Measurements from ENCODE around the gene GLDC. TPM values are rescaled to one million over a fixed set of nuclear protein-coding genes. Genes with fewer than 3 reads are reported as not detected.
"Not testable (repeated sequence)": the region's sequence is repeated elsewhere in the genome, so short reads cannot be mapped to it uniquely, and the experiment has no call there.

GLDC gene
- total RNA-seq, 2 donors from 2014 or later: not detected

DNA sequence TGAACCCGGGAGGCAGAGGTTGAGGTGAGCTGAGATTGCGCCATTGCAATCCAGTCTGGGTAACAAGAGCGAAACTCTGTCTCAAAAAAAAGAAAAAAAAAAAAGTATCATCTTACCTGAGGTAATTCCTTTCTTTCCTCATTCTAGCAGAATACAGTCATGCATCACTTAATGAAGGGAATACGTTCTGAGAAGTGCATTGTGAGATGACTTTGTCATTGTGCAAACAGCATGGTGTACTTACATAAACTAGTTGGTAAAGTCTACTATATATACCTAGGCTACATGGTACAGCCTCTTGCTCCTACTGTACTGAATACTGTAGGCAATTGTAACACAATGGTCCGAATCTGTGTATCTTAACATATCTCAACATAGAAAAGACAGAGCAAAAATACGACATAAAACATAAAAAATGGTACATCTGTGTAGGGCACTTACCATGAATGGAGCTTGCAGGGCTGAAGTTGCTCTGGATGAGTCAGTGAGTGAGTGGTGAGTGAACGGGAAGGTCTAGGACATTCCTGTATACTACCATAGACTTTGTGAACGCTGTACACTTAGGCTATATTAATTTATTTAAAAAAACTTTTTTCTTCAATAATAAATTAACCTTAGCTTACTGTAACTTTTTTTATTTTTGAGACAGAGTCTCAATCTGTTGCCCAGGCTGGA, 100.4 kb downstream of the GLDC start:
- H3K27ac ChIP-seq: no peak overlapping the region
- intact Hi-C loops (cut with DNase I): no loop called here
- no peak for ATAC-seq

DNA sequence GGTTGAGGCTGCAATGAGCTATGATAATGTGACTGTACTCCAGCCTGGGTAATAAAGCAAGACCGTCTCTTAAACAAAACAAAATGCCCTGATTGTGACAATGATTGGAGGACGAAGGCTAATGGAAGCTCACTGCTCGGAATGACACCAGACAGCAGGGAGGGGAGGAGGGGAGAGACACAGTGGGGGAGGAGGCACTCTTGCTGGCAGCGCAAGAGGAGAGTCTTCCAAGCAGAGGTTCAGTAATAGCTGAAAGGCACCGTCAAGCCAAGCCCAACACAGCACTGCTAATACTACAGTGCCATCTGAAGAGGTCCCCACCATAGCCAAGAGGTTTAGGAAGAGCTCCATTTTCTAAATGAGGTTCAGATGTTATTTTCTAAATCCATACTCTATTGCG, 102.3 kb downstream of the GLDC start:
- 61 to 66% methylated on average over 6 of the region's 6 CpGs for WGBS, 2 donors
- DNase-seq (no peak), ATAC-seq (no peak)
- Histone ChIP-seq H3K27ac (no peak overlapping the region), H3K9me3 (no peaks in the 10 kb centered on the region), H3K27me3 (no peaks in the 10 kb centered on the region), H3K36me3 (replicated peaks in 1 of 2; ENCODE audit: insufficient read depth in 1 of 2, low read depth in 2 of 2) (no peaks in the 10 kb centered on the region), H3K4me3 (no peak overlapping the region), H3K4me1 (no peaks in the 10 kb centered on the region)
- TF ChIP-seq, protein P1, sequence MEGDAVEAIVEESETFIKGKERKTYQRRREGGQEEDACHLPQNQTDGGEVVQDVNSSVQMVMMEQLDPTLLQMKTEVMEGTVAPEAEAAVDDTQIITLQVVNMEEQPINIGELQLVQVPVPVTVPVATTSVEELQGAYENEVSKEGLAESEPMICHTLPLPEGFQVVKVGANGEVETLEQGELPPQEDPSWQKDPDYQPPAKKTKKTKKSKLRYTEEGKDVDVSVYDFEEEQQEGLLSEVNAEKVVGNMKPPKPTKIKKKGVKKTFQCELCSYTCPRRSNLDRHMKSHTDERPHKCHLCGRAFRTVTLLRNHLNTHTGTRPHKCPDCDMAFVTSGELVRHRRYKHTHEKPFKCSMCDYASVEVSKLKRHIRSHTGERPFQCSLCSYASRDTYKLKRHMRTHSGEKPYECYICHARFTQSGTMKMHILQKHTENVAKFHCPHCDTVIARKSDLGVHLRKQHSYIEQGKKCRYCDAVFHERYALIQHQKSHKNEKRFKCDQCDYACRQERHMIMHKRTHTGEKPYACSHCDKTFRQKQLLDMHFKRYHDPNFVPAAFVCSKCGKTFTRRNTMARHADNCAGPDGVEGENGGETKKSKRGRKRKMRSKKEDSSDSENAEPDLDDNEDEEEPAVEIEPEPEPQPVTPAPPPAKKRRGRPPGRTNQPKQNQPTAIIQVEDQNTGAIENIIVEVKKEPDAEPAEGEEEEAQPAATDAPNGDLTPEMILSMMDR (IDR thresholded peaks at IDR 0.05): no peak
- no peak for TF ChIP-seq POLR2A (IDR thresholded peaks at IDR 0.05)
- intact Hi-C loops (cut with DNase I): no loop called here

More for the DNA sequence above, 100.4 kb downstream of the GLDC start:
- 85 to 91% methylated on average over 8 of the region's 8 CpGs for WGBS, 2 donors
- Histone ChIP-seq H3K9me3 (no peaks in the 10 kb centered on the region), H3K4me3 (no peak overlapping the region), H3K36me3 (replicated peaks in 1 of 2; ENCODE audit: insufficient read depth in 1 of 2, low read depth in 2 of 2) (no peaks in the 10 kb centered on the region), H3K27me3 (no peaks in the 10 kb centered on the region), H3K4me1 (no peaks in the 10 kb centered on the region)
- TF ChIP-seq POLR2A (IDR thresholded peaks at IDR 0.05): no peak
- TF ChIP-seq, protein P1 (IDR thresholded peaks at IDR 0.05): no peak
- no peak for DNase-seq

DNA sequence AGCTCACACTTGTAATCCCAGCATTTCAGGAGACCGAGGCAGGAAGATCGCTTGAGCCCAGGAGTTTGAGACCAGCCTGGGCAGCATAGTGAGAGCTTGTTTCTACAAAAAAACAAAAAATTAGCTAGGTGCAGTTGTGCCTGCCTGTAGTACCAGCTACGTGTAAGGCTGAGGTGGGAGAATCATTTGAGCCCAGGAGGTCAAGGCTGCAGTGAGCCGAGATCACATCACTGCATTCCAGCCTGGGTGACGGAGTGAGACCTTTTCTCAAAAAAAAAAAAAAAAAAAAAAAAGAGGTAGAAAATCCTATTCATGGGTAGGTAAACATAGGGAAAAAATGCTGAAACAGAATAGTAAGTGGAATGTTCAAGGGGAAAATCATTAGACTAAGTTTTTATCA, 102.9 kb downstream of the GLDC start:
- H3K9me3 ChIP-seq; H3K27ac ChIP-seq; H3K27me3 ChIP-seq; H3K4me3 ChIP-seq; H3K4me1 ChIP-seq; DNase-seq; H3K36me3 ChIP-seq (replicated peaks in 1 of 2; ENCODE audit: insufficient read depth in 1 of 2, low read depth in 2 of 2); intact Hi-C loops (cut with DNase I); ATAC-seq: not testable (repeated sequence)
- 77 to 78% methylated on average over 5 of the region's 5 CpGs for WGBS, 2 donors

DNA sequence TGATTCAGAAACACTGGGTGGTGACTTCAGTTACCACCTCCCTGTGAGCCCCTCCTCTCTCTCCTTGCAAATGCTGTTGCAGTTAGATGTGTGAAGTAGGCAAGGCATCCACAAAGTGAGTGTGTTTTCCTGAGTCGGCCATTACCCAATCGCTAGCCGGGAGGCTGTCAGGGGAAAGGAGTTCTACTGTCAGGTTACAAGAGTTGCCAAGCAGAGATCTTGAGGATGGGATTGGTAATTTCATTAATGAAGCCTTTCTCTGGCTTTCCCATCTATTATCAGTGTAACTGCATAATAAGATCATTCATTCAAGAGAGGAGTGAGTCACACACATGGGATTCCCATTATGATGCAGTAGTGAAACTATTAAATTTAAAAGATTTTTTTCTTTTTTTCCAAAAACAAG, 106.9 kb downstream of the GLDC start:
- Histone ChIP-seq H3K4me1 (no peaks in the 10 kb centered on the region), H3K27ac (no peak overlapping the region), H3K27me3 (no peaks in the 10 kb centered on the region), H3K36me3 (replicated peaks in 1 of 2; ENCODE audit: insufficient read depth in 1 of 2, low read depth in 2 of 2) (no peaks in the 10 kb centered on the region), H3K9me3 (no peaks in the 10 kb centered on the region), H3K4me3 (no peak overlapping the region)
- 66 to 80% methylated on average over 3 of the region's 3 CpGs for WGBS, 2 donors
- no peak for TF ChIP-seq POLR2A (IDR thresholded peaks at IDR 0.05)
- TF ChIP-seq, protein P1 (IDR thresholded peaks at IDR 0.05): no peak
- ATAC-seq: no peak
- no peak for DNase-seq
- intact Hi-C loops (cut with DNase I): no loop called here

DNA sequence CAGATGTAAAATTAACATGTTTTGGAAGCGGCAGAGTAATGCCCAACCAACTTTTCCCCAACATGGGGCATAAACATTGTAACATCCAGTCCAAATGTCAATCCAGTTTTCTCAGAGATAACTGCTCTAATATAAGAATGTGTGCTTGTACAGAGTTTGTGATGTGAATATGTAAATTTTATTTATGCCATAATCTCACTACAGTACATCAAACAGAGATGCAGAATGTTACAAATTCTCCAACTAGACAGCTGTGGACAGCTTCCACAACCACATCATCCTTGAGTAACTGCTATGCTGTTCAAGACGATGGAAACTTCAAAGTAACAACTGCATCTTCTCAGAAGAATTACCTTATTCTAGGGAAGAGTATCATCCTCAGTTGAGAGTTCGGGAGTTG, 109.9 kb downstream of the GLDC start:
- intact Hi-C loops (cut with DNase I): no loop called here

More for the DNA sequence above, 109.9 kb downstream of the GLDC start:
- TF ChIP-seq POLR2A (IDR thresholded peaks at IDR 0.05): no peak
- TF ChIP-seq, protein P1 (IDR thresholded peaks at IDR 0.05): no peak
- no peaks in the 10 kb centered on the region for H3K36me3 ChIP-seq (replicated peaks in 1 of 2; ENCODE audit: insufficient read depth in 1 of 2, low read depth in 2 of 2)
- 70 to 85% methylated on average over 3 of the region's 3 CpGs for WGBS, 2 donors
- ATAC-seq: no peak
- H3K27me3 ChIP-seq: no peaks in the 10 kb centered on the region
- no peaks in the 10 kb centered on the region for H3K9me3 ChIP-seq
- no peak for DNase-seq
- H3K4me1 ChIP-seq: peaks cover 5% of the 10 kb centered on the region
- H3K27ac ChIP-seq: no peak overlapping the region
- no peak overlapping the region for H3K4me3 ChIP-seq

Data from body of pancreas (tissue), 4 donors.